B cell (primary cell): ENCODE results near the gene HIGD2A. TPM values are rescaled to one million over a fixed set of nuclear protein-coding genes. Genes with fewer than 3 reads are reported as not detected.

Experiments
- ATAC-seq: fragments of 200-7000 bp; cut with Tn5 transposase; one replicate; pipeline ENCODE4 v1.10.0; 2021; ENCODE audit warnings: low read depth, mild to moderate bottlenecking, moderate number of reproducible peaks, moderate library complexity
- CTCF ChIA-PET: fragments of 350-600 bp; sonication (Branson Sonifier 250); formaldehyde crosslinking; loops from one replicate; lab custom pipeline; 2021; ENCODE audit warnings: antibody characterized with exemption, inconsistent platforms; lab: Charles Lee
- POLR2A ChIA-PET: fragments of 350-600 bp; sonication (Branson Sonifier 250); formaldehyde crosslinking; loops from one replicate; lab custom pipeline; 2021; ENCODE audit warnings: antibody characterized with exemption; lab: Charles Lee
- DNase-seq: peaks from one replicate; pipeline ENCODE4 v3.0.0; 2013
- H2AFZ ChIP-seq: 2 replicates; pipeline ENCODE4 v1.6.1; 2012; ENCODE audit warnings: mild to moderate bottlenecking, low read depth, low read length; ENCODE audit not compliant: insufficient read depth, poor library complexity, severe bottlenecking
- H3K27ac ChIP-seq, 2 donors: 1 replicate in 1 of 2; 2 replicates in 1 of 2; pipeline ENCODE4 v1.5.1; 2012 to 2013; ENCODE audit warnings: low read length in 2 of 2, mild to moderate bottlenecking in 2 of 2, moderate library complexity in 1 of 2
- H3K27me3 ChIP-seq, 4 experiments: fragments of 200-600 bp in 1 of 4; sonication (generic) in 1 of 4; replicated peaks in 1 of 4; 1 replicate in 2 of 4; 2 replicates in 2 of 4; pipeline versions ENCODE4 v1.6.1 to v1.7.0; 2013 to 2016; ENCODE audit warnings: low read length in 3 of 4, mild to moderate bottlenecking in 2 of 4, mixed read lengths in 1 of 4, moderate library complexity in 1 of 4; ENCODE audit not compliant: insufficient read depth in 4 of 4, control insufficient read depth in 3 of 4; ENCODE audit errors: control extremely low read depth in 1 of 4
- H3K36me3 ChIP-seq, 2 experiments: replicated peaks in 1 of 2; 1 replicate in 1 of 2; 2 replicates in 1 of 2; pipeline versions ENCODE4 v1.6.1 to v1.7.1; 2013; ENCODE audit warnings: low read length in 1 of 2; ENCODE audit not compliant: insufficient read depth in 2 of 2, control insufficient read depth in 1 of 2; ENCODE audit errors: control extremely low read depth in 1 of 2, extremely low read depth in 1 of 2
- H3K4me1 ChIP-seq, 2 donors: fragments of 200-600 bp in 1 of 2; sonication (generic) in 1 of 2; 1 replicate in 1 of 2; 2 replicates in 1 of 2; pipeline versions ENCODE4 v1.5.1 to v1.6.1; 2013 to 2017; ENCODE audit warnings: low read length in 2 of 2; ENCODE audit not compliant: control insufficient read depth in 2 of 2, insufficient read depth in 2 of 2
- H3K4me2 ChIP-seq: replicated peaks from 2 replicates; pipeline ENCODE3; 2012; ENCODE audit warnings: mild to moderate bottlenecking, low read depth, low read length; ENCODE audit not compliant: poor library complexity, severe bottlenecking
- H3K4me3 ChIP-seq, 5 experiments: fragments of 200-600 bp in 1 of 5; sonication (generic) in 1 of 5; 1 replicate in 3 of 5; 2 replicates in 2 of 5; pipeline versions ENCODE4 v1.5.1 to v1.7.0; 2011 to 2016; ENCODE audit warnings: low read length in 4 of 5, mild to moderate bottlenecking in 4 of 5, low read depth in 2 of 5, control low read depth in 1 of 5, moderate library complexity in 1 of 5; ENCODE audit not compliant: insufficient read depth in 1 of 5; ENCODE audit errors: control extremely low read depth in 1 of 5, extremely low read depth in 1 of 5
- H3K79me2 ChIP-seq: fragments of 200-600 bp; sonication (generic); one replicate; pipeline ENCODE4 v1.6.0; 2016; ENCODE audit warnings: low read length; ENCODE audit not compliant: control insufficient read depth, insufficient read depth
- H3K9ac ChIP-seq: fragments of 200-600 bp; sonication (generic); 2 replicates; pipeline ENCODE4 v1.6.1; 2017; ENCODE audit warnings: mild to moderate bottlenecking, low read length, moderate library complexity
- H3K9me3 ChIP-seq, 3 donors: one replicate each; pipeline versions ENCODE4 v1.6.1 to v1.7.1; 2013; ENCODE audit warnings: low read length in 2 of 3; ENCODE audit not compliant: control insufficient read depth in 2 of 3, insufficient read depth in 1 of 3; ENCODE audit errors: control extremely low read depth in 1 of 3
- H4K20me1 ChIP-seq: 2 replicates; pipeline ENCODE4 v1.6.0; 2012; ENCODE audit warnings: mild to moderate bottlenecking, low read length; ENCODE audit not compliant: insufficient read depth, control insufficient read depth, poor library complexity, severe bottlenecking
- H3K27ac Mint-ChIP-seq: one replicate; pipeline ENCODE4 v1.8.0; 2021; ENCODE audit warnings: mixed read lengths
- H3K27me3 Mint-ChIP-seq: one replicate; pipeline ENCODE4 v1.8.0; 2021; ENCODE audit warnings: mixed read lengths
- H3K4me1 Mint-ChIP-seq: one replicate; pipeline ENCODE4 v1.8.0; 2021; ENCODE audit warnings: mixed read lengths
- H3K4me3 Mint-ChIP-seq: one replicate; pipeline ENCODE4 v1.8.0; 2021; ENCODE audit warnings: mixed read lengths
- H3K9me3 Mint-ChIP-seq: one replicate; pipeline ENCODE4 v1.8.0; 2022; ENCODE audit warnings: mixed read lengths; ENCODE audit not compliant: insufficient read depth
- EZH2 ChIP-seq: IDR thresholded peaks from 2 replicates; pipeline ENCODE4 v1.6.1; 2012; ENCODE audit warnings: borderline replicate concordance, low read depth, mild to moderate bottlenecking, moderate library complexity, low read length; ENCODE audit not compliant: insufficient read depth, poor library complexity, severe bottlenecking
- WGBS: methylation state at CpG from one replicate; pipeline ENCODE4 v1.1.5; 2013; ENCODE audit warnings: missing lambda C conversion rate; ENCODE audit not compliant: insufficient coverage; 5-methylcytosine and 5-hydroxymethylcytosine counted together
- intact Hi-C: fragments of 100-400 bp; cut with micrococcal nuclease; formaldehyde crosslinking; loops from one replicate; pipeline ENCODE4 v1.10.0; 2022
- polyA plus RNA-seq: library from polyadenylated mRNA; depleted of rRNA; stranded (reverse); fragments of >200 nt; gene quantifications from 2 replicates; pipeline ENCODE4 v1.2.3, GENCODE V29; 2012
- total RNA-seq, 2 donors: library from RNA; stranded (reverse); fragments of 120-200 nt in 1 of 2; gene quantifications; 1 replicate in 1 of 2; 2 replicates in 1 of 2; pipeline versions ENCODE4 v1.2.3 to v1.2.4, GENCODE V29; 2013 to 2022
- TF ChIP-seq, protein P1 (sequence below): fragments of 200-600 bp; IDR thresholded peaks from one replicate; pipeline ENCODE4 v1.8.0; 2022; ENCODE audit warnings: antibody characterized with exemption, mild to moderate bottlenecking

HIGD2A gene
- total and polyA plus RNA-seq, 2 donors (not counting 1 experiment from before 2014, with no cell fraction given) = 80.1 to 212 TPM

DNA sequence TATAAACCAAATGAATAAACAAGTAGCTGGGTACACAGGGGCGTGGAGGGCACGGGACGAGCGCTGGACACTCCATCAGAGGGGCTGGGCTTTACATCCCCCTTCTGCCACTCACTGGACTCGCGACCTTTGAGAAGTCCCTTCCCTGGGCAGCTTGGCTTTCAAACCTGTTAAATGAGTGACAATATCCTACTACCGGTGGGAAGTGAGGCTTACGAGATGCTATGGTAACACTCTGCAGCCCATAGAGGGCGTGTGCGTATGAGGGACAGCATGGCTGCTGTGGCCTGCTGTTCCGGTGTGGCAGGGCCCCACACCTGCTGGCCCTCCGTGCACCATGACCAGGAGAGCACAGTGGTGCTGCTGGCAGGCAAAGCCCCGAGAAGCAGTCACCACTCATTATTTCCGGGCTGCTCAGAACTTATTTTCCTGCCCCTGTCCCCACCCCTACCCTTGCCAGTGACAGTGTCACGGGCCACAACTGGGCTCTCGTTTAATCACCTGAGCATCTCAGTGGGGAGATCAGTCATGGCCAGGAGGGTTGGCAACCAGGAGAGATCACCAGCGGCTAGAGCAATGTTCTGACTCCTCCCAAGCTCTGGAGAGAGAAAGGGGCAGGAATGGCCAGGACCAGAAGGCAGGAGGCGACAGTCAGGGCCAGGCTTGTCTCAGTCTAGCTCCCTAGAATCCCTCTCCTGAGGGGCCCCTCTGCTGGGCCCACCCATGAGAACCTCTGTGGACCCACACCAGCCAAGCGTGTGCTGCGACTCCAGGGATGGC lies 17.3 kb downstream of the HIGD2A start:
- Histone ChIP-seq H3K4me2 (no peak overlapping the region), H3K9ac (no peak overlapping the region), H3K27ac (no peak overlapping the region), H3K4me3 (no peak overlapping the region), H2AFZ (no peak overlapping the region), H3K4me1 (no peaks in the 10 kb centered on the region), H3K27me3 (no peaks in the 10 kb centered on the region), H3K9me3 (no peaks in the 10 kb centered on the region), H4K20me1 (peaks cover 1% of the 10 kb centered on the region), H3K79me2 (peaks cover 3% of the 10 kb centered on the region), H3K36me3 (peaks cover 1 to 17% of the 10 kb centered on the region in 2 experiments)
- ChIA-PET CTCF (interaction anchor here (0.9 to 2.4 kb wide), 3 partner anchors 11 to 166 kb away, joined by 3 to 8 read pairs (median 3); partner anchors contain the start of gene CLTB), POLR2A (no interaction called here)
- Mint-ChIP-seq H3K4me3 (no peak overlapping the region), H3K4me1 (no peaks in the 10 kb centered on the region), H3K9me3 (no peaks in the 10 kb centered on the region), H3K27ac (no peak overlapping the region), H3K27me3 (no peaks in the 10 kb centered on the region)
- ATAC-seq = no peak
- TF ChIP-seq, protein P1, sequence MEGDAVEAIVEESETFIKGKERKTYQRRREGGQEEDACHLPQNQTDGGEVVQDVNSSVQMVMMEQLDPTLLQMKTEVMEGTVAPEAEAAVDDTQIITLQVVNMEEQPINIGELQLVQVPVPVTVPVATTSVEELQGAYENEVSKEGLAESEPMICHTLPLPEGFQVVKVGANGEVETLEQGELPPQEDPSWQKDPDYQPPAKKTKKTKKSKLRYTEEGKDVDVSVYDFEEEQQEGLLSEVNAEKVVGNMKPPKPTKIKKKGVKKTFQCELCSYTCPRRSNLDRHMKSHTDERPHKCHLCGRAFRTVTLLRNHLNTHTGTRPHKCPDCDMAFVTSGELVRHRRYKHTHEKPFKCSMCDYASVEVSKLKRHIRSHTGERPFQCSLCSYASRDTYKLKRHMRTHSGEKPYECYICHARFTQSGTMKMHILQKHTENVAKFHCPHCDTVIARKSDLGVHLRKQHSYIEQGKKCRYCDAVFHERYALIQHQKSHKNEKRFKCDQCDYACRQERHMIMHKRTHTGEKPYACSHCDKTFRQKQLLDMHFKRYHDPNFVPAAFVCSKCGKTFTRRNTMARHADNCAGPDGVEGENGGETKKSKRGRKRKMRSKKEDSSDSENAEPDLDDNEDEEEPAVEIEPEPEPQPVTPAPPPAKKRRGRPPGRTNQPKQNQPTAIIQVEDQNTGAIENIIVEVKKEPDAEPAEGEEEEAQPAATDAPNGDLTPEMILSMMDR = no peak
- no peak for TF ChIP-seq EZH2
- intact Hi-C loops = no loop called here
- no peak for DNase-seq
- 98% methylated on average over 20 of the region's 20 CpGs for WGBS

DNA sequence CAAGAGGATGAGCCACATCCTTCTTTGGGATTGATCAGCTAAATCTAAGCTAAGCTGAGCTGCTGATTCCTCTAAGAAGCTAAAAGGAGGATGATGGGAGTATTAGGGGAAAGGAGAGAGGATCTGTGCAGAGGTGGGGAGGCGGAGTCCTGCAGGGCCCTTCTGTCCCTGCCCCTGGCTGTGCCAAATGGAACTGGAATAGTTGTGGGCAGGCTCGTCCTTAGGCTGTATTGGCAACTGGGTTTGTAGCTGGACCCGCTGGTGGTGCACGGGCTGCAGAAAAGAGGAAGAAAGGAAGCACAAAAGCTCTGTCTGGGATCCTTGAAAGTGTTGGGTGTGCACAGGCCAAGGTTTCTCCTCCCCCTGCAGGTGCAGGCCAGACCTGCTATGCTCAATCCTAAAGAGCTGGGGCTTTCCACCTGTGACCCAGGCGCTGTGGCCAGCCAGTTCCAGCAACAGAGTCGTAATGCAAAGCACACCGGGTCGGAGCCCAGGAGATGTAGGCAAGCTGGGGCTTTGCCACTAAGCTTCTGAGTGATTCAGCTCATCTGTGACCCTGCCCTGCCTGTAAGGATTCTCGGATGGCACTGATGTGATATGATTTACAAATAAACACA lies 18.0 kb downstream of the HIGD2A start:
- H3K9me3 ChIP-seq = no peaks in the 10 kb centered on the region
- ChIA-PET POLR2A (no interaction called here), CTCF (interaction anchor here (0.9 to 2.4 kb wide), 2 partner anchors 10 to 165 kb away, joined by 3 to 8 read pairs; partner anchors contain the start of gene CLTB)
- peaks cover 3% of the 10 kb centered on the region for H3K79me2 ChIP-seq
- H3K27ac ChIP-seq = no peak overlapping the region
- no peaks in the 10 kb centered on the region for H3K4me1 Mint-ChIP-seq
- H3K4me2 ChIP-seq = no peak overlapping the region
- no peak overlapping the region for H3K4me3 Mint-ChIP-seq
- DNase-seq (no peak), ATAC-seq (no peak)
- H3K9me3 Mint-ChIP-seq = no peaks in the 10 kb centered on the region
- H3K36me3 ChIP-seq = peaks cover 1 to 17% of the 10 kb centered on the region in 2 experiments
- H3K27me3 Mint-ChIP-seq = no peaks in the 10 kb centered on the region
- H3K9ac ChIP-seq = no peak overlapping the region
- H3K4me1 ChIP-seq = no peaks in the 10 kb centered on the region
- no peak overlapping the region for H3K4me3 ChIP-seq
- TF ChIP-seq, protein P1 = no peak
- no peak for TF ChIP-seq EZH2
- intact Hi-C loops = no loop called here
- WGBS = 85% methylated on average over 8 of the region's 9 CpGs
- H4K20me1 ChIP-seq = peaks cover 8% of the 10 kb centered on the region
- H2AFZ ChIP-seq = no peak overlapping the region
- no peak overlapping the region for H3K27ac Mint-ChIP-seq
- no peaks in the 10 kb centered on the region for H3K27me3 ChIP-seq
